ENCODE data around the gene TP53. TPM values are rescaled to one million over a fixed set of nuclear protein-coding genes. Genes with fewer than 3 reads are reported as not detected.
"Not testable (repeated sequence)": the region's sequence is repeated elsewhere in the genome, so short reads cannot be mapped to it uniquely, and the experiment has no call there.

The TP53 gene
- total RNA-seq, 1 donor from 2014 or later, result 11.7 TPM

DNA sequence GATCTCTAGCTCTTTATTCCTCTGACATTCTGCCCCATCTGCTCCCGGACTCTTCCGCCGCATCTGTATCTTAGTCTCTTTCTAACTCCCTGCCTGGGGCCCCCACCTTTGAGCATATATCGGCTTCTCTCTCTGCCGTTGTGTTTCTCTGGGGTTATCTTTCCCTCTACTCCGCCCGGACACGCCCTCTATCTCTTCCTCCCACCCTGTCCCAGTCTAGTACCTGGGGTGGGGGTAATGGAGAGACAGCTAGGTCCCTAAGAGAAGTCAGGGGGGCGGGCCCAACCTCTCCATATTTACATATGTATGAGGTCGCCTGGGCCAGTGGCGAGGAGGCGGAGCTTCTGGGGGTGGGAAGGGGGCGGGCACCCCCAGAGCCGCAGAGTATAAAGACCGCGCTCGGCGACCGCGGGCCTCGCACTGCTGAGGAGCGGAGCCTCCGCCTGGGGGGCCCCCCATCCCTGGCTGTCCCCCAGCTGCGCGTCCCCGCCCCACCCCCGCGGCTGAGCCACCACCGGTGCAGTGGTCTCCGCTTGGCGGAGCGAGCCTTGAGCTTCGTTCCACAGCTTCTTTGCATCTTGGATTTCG is 36.7 kb downstream of the TP53 start, which contains the start of gene ATP1B2:
TSS of gene ATP1B2 (plus strand) at position 418 of the 588 bp plus-strand sequence. CDS start 593 bp downstream, outside the sequence.
- Histone ChIP-seq H3K27ac (replicated peaks) (peak within 1 kb of the TSS; percentile 73), H3K4me3 (peak within 1 kb of the TSS; percentile 68), H3K4me1 (peaks cover 20% of the 10 kb centered on the region), H3K9me3 (replicated peaks) (no peaks in the 10 kb centered on the region), H3K36me3 (no peaks in the 10 kb centered on the region), H3K27me3 (ENCODE audit: low read depth) (peaks cover 52% of the 10 kb centered on the region)
- peak; percentile 70 for DNase-seq
- intact Hi-C loops (cut with micrococcal nuclease), result no loop called here
- no peak for TF ChIP-seq CTCF (IDR thresholded peaks at IDR 0.05; ENCODE audit: borderline replicate concordance)

GRCh38 chr17:7647018-7647417 is 40.3 kb downstream of the TP53 start:
- no peaks in the 10 kb centered on the region for H3K36me3 ChIP-seq
- H3K4me1 ChIP-seq, result peaks cover 20% of the 10 kb centered on the region
- H3K9me3 ChIP-seq (replicated peaks), result no peaks in the 10 kb centered on the region
- H3K4me3 ChIP-seq, result no peak overlapping the region
- intact Hi-C loops (cut with micrococcal nuclease), result no loop called here
- TF ChIP-seq CTCF (IDR thresholded peaks at IDR 0.05; ENCODE audit: borderline replicate concordance), result no peak
- H3K27me3 ChIP-seq (ENCODE audit: low read depth), result peaks cover 62% of the 10 kb centered on the region
- no peak overlapping the region for H3K27ac ChIP-seq (replicated peaks)
- DNase-seq, result no peak

DNA sequence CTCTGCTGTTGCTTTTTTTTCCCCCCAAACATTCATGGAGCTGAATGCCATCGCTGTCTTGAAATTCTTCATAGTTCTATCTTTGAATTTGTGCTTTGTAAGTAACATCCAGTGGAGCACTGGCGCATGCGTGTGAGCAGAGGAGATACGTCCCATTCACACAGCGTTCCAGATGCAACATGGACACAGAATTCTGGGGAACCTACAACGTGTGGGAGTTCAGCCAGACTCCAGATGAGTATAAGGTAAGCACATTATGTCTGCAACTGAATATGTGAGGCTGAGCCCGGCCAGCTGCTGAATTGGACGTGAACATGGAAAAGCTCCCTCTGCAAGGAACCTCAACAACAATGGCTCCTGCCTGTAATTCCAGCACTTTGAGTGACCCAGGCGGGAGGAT is 40.8 kb downstream of the TP53 start:
- H3K27me3 ChIP-seq (ENCODE audit: low read depth), result peaks cover 57% of the 10 kb centered on the region
- no peaks in the 10 kb centered on the region for H3K9me3 ChIP-seq (replicated peaks)
- DNase-seq, result no peak
- no peak for TF ChIP-seq CTCF (IDR thresholded peaks at IDR 0.05; ENCODE audit: borderline replicate concordance)
- H3K27ac ChIP-seq (replicated peaks), result no peak overlapping the region
- H3K4me1 ChIP-seq, result peaks cover 16% of the 10 kb centered on the region
- no peaks in the 10 kb centered on the region for H3K36me3 ChIP-seq
- intact Hi-C loops (cut with micrococcal nuclease), result no loop called here
- no peak overlapping the region for H3K4me3 ChIP-seq

- Histone ChIP-seq H3K27me3 (ENCODE audit: low read depth) (peaks cover 40% of the 10 kb centered on the region), H3K4me1 (no peaks in the 10 kb centered on the region), H3K9me3 (replicated peaks) (no peaks in the 10 kb centered on the region), H3K27ac (replicated peaks) (no peak overlapping the region), H3K4me3 (no peak overlapping the region), H3K36me3 (no peaks in the 10 kb centered on the region)
- intact Hi-C loops (cut with micrococcal nuclease), result no loop called here
- DNase-seq, result no peak
- TF ChIP-seq CTCF (IDR thresholded peaks at IDR 0.05; ENCODE audit: borderline replicate concordance), result no peak
Measured at GRCh38 chr17:7644775-7645174, 42.5 kb downstream of the TP53 start.

GRCh38 chr17:7641635-7642034 is 45.7 kb downstream of the TP53 start:
- intact Hi-C loops (cut with micrococcal nuclease); H3K9me3 ChIP-seq (replicated peaks): not testable (repeated sequence)

DNA sequence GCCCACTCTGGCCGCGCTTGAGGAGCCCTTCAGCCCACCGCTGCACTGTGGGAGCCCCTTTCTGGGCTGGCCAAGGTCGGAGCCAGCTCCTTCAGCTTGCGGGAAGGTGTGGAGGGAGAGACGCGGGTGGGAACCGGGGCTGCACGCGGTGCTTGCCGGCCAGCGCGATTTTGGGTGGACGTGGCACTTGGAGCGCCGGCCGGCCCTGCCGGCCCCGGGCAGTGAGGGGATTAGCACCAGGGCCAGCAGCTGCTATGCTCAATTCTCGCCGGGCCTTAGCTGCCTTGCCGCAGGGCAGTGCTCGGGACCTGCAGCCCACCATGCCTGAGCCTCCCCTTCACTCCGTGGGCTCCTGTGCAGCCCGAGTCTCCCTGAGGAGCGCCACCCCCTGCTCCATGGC is 46.5 kb downstream of the TP53 start:
- H3K4me3 ChIP-seq, result no peak overlapping the region
- TF ChIP-seq CTCF (IDR thresholded peaks at IDR 0.05; ENCODE audit: borderline replicate concordance), result no peak
- no peak overlapping the region for H3K27ac ChIP-seq (replicated peaks)
- H3K36me3 ChIP-seq, result no peaks in the 10 kb centered on the region
- no peaks in the 10 kb centered on the region for H3K9me3 ChIP-seq (replicated peaks)
- H3K27me3 ChIP-seq (ENCODE audit: low read depth), result peaks cover 18% of the 10 kb centered on the region
- no peaks in the 10 kb centered on the region for H3K4me1 ChIP-seq
- intact Hi-C loops (cut with micrococcal nuclease), result no loop called here
- no peak for DNase-seq

More at GRCh38 chr17:7641635-7642034, 45.7 kb downstream of the TP53 start:
- not testable (repeated sequence) for H3K36me3 ChIP-seq; DNase-seq; H3K4me3 ChIP-seq; H3K4me1 ChIP-seq; H3K27ac ChIP-seq (replicated peaks)
- H3K27me3 ChIP-seq (ENCODE audit: low read depth), result peaks cover 18% of the 10 kb centered on the region

Data from left ventricle myocardium inferior (tissue), 1 donor.